Thymus (tissue), 11 donors: ENCODE results near the gene FRMD3. TPM values are rescaled to one million over a fixed set of nuclear protein-coding genes. Genes with fewer than 3 reads are reported as not detected.

ENCODE experiments used
- DNase-seq, 9 donors: peaks; one replicate each; pipeline ENCODE4 v3.0.0-alpha.2; 2013; ENCODE audit warnings: low spot score in 9 of 9, low read depth in 6 of 9, missing footprints in 1 of 9
- H3K27ac ChIP-seq, 2 donors: one replicate each; pipeline ENCODE4 v1.5.1; 2013; ENCODE audit warnings: control low read depth in 1 of 2, low read depth in 1 of 2, low read length in 1 of 2, mild to moderate bottlenecking in 1 of 2, moderate library complexity in 1 of 2
- H3K27me3 ChIP-seq, 2 donors: one replicate each; pipeline ENCODE4 v1.5.1; 2013; ENCODE audit warnings: low read length in 1 of 2; ENCODE audit not compliant: control insufficient read depth in 2 of 2, insufficient read depth in 1 of 2
- H3K36me3 ChIP-seq, 2 donors: one replicate each; pipeline ENCODE4 v1.5.1; 2013; ENCODE audit warnings: low read length in 1 of 2, mild to moderate bottlenecking in 1 of 2, moderate library complexity in 1 of 2; ENCODE audit not compliant: control insufficient read depth in 2 of 2, insufficient read depth in 2 of 2
- H3K4me1 ChIP-seq, 2 donors: one replicate each; pipeline ENCODE4 v1.5.1; 2013; ENCODE audit warnings: low read length in 2 of 2; ENCODE audit not compliant: control insufficient read depth in 2 of 2, insufficient read depth in 2 of 2
- H3K4me3 ChIP-seq, 2 donors: one replicate each; pipeline ENCODE4 v1.5.1; 2013; ENCODE audit warnings: low read length in 2 of 2, control low read depth in 1 of 2, mild to moderate bottlenecking in 1 of 2
- H3K9me3 ChIP-seq, 2 donors: one replicate each; pipeline ENCODE4 v1.5.1; 2013; ENCODE audit warnings: low read length in 1 of 2, mild to moderate bottlenecking in 1 of 2; ENCODE audit not compliant: control insufficient read depth in 2 of 2, insufficient read depth in 1 of 2
- WGBS: extraction: QIAGEN DNeasy Blood & Tissue Kit; methylation state at CpG from one replicate; pipeline ENCODE4 v1.1.7; 2013; 5-methylcytosine and 5-hydroxymethylcytosine counted together
- polyA plus RNA-seq: library from polyadenylated mRNA; stranded (reverse); fragments of 200-250 nt; gene quantifications from one replicate; pipeline ENCODE4 v1.2.3, GENCODE V29; 2013
- total RNA-seq: library from RNA; stranded (reverse); fragments of 120-200 nt; gene quantifications from one replicate; pipeline ENCODE4 v1.2.4, GENCODE V29; 2013
- donor health status: healthy.

FRMD3 gene
- total and polyA plus RNA-seq, 2 donors, result 0.94 to 1.3 TPM

- Histone ChIP-seq H3K27ac (no peak overlapping the region), H3K36me3 (no peaks in the 10 kb centered on the region), H3K9me3 (no peaks in the 10 kb centered on the region), H3K27me3 (no peaks in the 10 kb centered on the region), H3K4me3 (no peak overlapping the region), H3K4me1 (peaks cover 0 to 9% of the 10 kb centered on the region in 2 donors)
- no peak for DNase-seq
- WGBS, result 89% methylated on average over 3 of the region's 3 CpGs
These were observed 25.6 kb downstream of the FRMD3 start for GRCh38 chr9:83512621-83513020.

- H3K36me3 ChIP-seq, result no peaks in the 10 kb centered on the region
- no peaks in the 10 kb centered on the region for H3K27me3 ChIP-seq
- H3K27ac ChIP-seq, result no peak overlapping the region
- WGBS, result 68% methylated on average over 1 of the region's 1 CpG
- no peaks in the 10 kb centered on the region for H3K9me3 ChIP-seq
- no peak overlapping the region for H3K4me3 ChIP-seq
- peaks cover 0 to 9% of the 10 kb centered on the region in 2 donors for H3K4me1 ChIP-seq
- DNase-seq, result no peak
These were observed 27.1 kb downstream of the FRMD3 start for GRCh38 chr9:83511051-83511450.

GRCh38 chr9:83509402-83509801 lies 28.8 kb downstream of the FRMD3 start:
- H3K9me3 ChIP-seq, result no peaks in the 10 kb centered on the region
- H3K27me3 ChIP-seq, result no peaks in the 10 kb centered on the region
- 95% methylated on average over 8 of the region's 8 CpGs for WGBS
- H3K4me3 ChIP-seq, result no peak overlapping the region
- no peak for DNase-seq
- H3K36me3 ChIP-seq, result no peaks in the 10 kb centered on the region
- peak overlapping the region in 1 of 2 donors; percentile 81 for H3K27ac ChIP-seq
- peaks cover 0 to 9% of the 10 kb centered on the region in 2 donors for H3K4me1 ChIP-seq

GRCh38 chr9:83508067-83508466 lies 30.1 kb downstream of the FRMD3 start:
- 85% methylated on average over 4 of the region's 4 CpGs for WGBS

GRCh38 chr9:83505282-83505681 lies 32.9 kb downstream of the FRMD3 start:
- H3K4me3 ChIP-seq, result no peak overlapping the region
- no peak for DNase-seq
- WGBS, result 77% methylated on average over 4 of the region's 4 CpGs
- no peaks in the 10 kb centered on the region for H3K36me3 ChIP-seq
- H3K27me3 ChIP-seq, result no peaks in the 10 kb centered on the region
- no peaks in the 10 kb centered on the region for H3K9me3 ChIP-seq
- peaks cover 0 to 9% of the 10 kb centered on the region in 2 donors for H3K4me1 ChIP-seq
- no peak overlapping the region for H3K27ac ChIP-seq

More at GRCh38 chr9:83508067-83508466, 30.1 kb downstream of the FRMD3 start:
- peak overlapping the region in 1 of 2 donors; percentile 81 for H3K27ac ChIP-seq
- H3K9me3 ChIP-seq, result no peaks in the 10 kb centered on the region
- no peak overlapping the region for H3K4me3 ChIP-seq
- peaks cover 0 to 9% of the 10 kb centered on the region in 2 donors for H3K4me1 ChIP-seq
- no peaks in the 10 kb centered on the region for H3K36me3 ChIP-seq
- H3K27me3 ChIP-seq, result no peaks in the 10 kb centered on the region
- DNase-seq, result peak in 5 of 9 donors; percentile 9 to 53 (median 23)

GRCh38 chr9:83503866-83504265 lies 34.3 kb downstream of the FRMD3 start:
- H3K36me3 ChIP-seq, result no peaks in the 10 kb centered on the region
- no peak overlapping the region for H3K4me3 ChIP-seq
- no peak overlapping the region for H3K27ac ChIP-seq
- no peaks in the 10 kb centered on the region for H3K27me3 ChIP-seq
- DNase-seq, result no peak
- WGBS, result 90% methylated on average over 6 of the region's 6 CpGs
- H3K4me1 ChIP-seq, result peaks cover 0 to 6% of the 10 kb centered on the region in 2 donors
- H3K9me3 ChIP-seq, result no peaks in the 10 kb centered on the region

GRCh38 chr9:83501565-83501964 lies 36.6 kb downstream of the FRMD3 start:
- Histone ChIP-seq H3K27me3 (no peaks in the 10 kb centered on the region), H3K36me3 (no peaks in the 10 kb centered on the region), H3K4me1 (no peaks in the 10 kb centered on the region), H3K4me3 (no peak overlapping the region), H3K9me3 (no peaks in the 10 kb centered on the region), H3K27ac (no peak overlapping the region)
- no peak for DNase-seq
- 91% methylated on average over 3 of the region's 3 CpGs for WGBS

- Histone ChIP-seq H3K9me3 (no peaks in the 10 kb centered on the region), H3K27me3 (no peaks in the 10 kb centered on the region), H3K36me3 (no peaks in the 10 kb centered on the region), H3K4me3 (no peak overlapping the region), H3K4me1 (no peaks in the 10 kb centered on the region), H3K27ac (no peak overlapping the region)
- WGBS, result over 99% methylated on average over 3 of the region's 3 CpGs
- no peak for DNase-seq
These were observed 40.8 kb downstream of the FRMD3 start for GRCh38 chr9:83497441-83497840.

GRCh38 chr9:83491995-83492394 lies 46.2 kb downstream of the FRMD3 start:
- no peaks in the 10 kb centered on the region for H3K36me3 ChIP-seq
- no peaks in the 10 kb centered on the region for H3K4me1 ChIP-seq
- DNase-seq, result no peak
- H3K9me3 ChIP-seq, result no peaks in the 10 kb centered on the region
- no peaks in the 10 kb centered on the region for H3K27me3 ChIP-seq
- H3K27ac ChIP-seq, result no peak overlapping the region
- no peak overlapping the region for H3K4me3 ChIP-seq
- 91% methylated on average over 3 of the region's 3 CpGs for WGBS

GRCh38 chr9:83491413-83491812 lies 46.8 kb downstream of the FRMD3 start:
- 58% methylated on average over 3 of the region's 3 CpGs for WGBS

More at GRCh38 chr9:83491413-83491812, 46.8 kb downstream of the FRMD3 start:
- Histone ChIP-seq H3K4me3 (no peak overlapping the region), H3K27ac (no peak overlapping the region), H3K4me1 (no peaks in the 10 kb centered on the region), H3K27me3 (no peaks in the 10 kb centered on the region), H3K36me3 (no peaks in the 10 kb centered on the region), H3K9me3 (no peaks in the 10 kb centered on the region)
- no peak for DNase-seq
